Urinary bladder (tissue), 2 donors: Measurements from ENCODE around the gene NBPF20. TPM values are rescaled to one million over a fixed set of nuclear protein-coding genes. Genes with fewer than 3 reads are reported as not detected.

Experiments used
- polyA plus RNA-seq: library from polyadenylated mRNA; stranded (reverse); fragments of 200-250 nt; gene quantifications from one replicate; pipeline ENCODE4 v1.2.3, GENCODE V29; 2013
- small RNA-seq: library from RNA; depleted of rRNA; stranded (forward); fragments of <200 nt; gene quantifications from one replicate; pipeline ENCODE3, GENCODE V24; 2014
- total RNA-seq: library from RNA; depleted of rRNA; stranded (reverse); fragments of >200 nt; gene quantifications from one replicate; pipeline ENCODE4 v1.2.3, GENCODE V29; 2014
- donor health status: healthy.

NBPF20 gene
- total and polyA plus RNA-seq, 2 donors, result 1.5 to 4.4 TPM

Small RNA genes within 50 kb of the gene (small RNA-seq; reads per million reads assigned to genes)
- 0.50 reads per million, percentile 47 among the genes with 10 or more reads in this experiment for gene RF00003

Other genes with a start within 250 kb of the NBPF20 start
- not detected for gene PPIAL4D, start 183.4 kb downstream of the NBPF20 start, total RNA-seq
- not detected for gene PPIAL4D, start 183.4 kb downstream of the NBPF20 start, polyA plus RNA-seq
- 45.5 TPM for gene GPR89A, start 182.4 kb upstream of the NBPF20 start, total RNA-seq
- gene GPR89A, start 182.4 kb upstream of the NBPF20 start, polyA plus RNA-seq, result 11.6 TPM